Activated T-cell treated with anti-CD3 and anti-CD28 coated beads for 48 hours (primary cell): ENCODE results near the gene DPEP1.
"Not testable (repeated sequence)": the region's sequence is repeated elsewhere in the genome, so short reads cannot be mapped to it uniquely, and the experiment has no call there.

Experiments
- DNase-seq: peaks from one replicate; pipeline ENCODE4 v3.0.0-alpha.2; 2020; ENCODE audit warnings: low read depth

DPEP1 gene

GRCh38 chr16:89577055-89577759 lies 36.2 kb upstream of the DPEP1 start:
- no peak for DNase-seq

GRCh38 chr16:89579351-89579750 lies 34.1 kb upstream of the DPEP1 start:
- DNase-seq, result no peak

- no peak for DNase-seq
Measured at GRCh38 chr16:89581045-89581695, 32.3 kb upstream of the DPEP1 start.

- no peak for DNase-seq
Measured at GRCh38 chr16:89581861-89582563, 31.4 kb upstream of the DPEP1 start.

GRCh38 chr16:89582614-89583196 lies 30.7 kb upstream of the DPEP1 start:
- DNase-seq, result no peak

- DNase-seq, result no peak
Measured at GRCh38 chr16:89583197-89583894, 30.1 kb upstream of the DPEP1 start.

GRCh38 chr16:89583895-89584644 lies 29.4 kb upstream of the DPEP1 start:
- DNase-seq, result no peak

GRCh38 chr16:89584768-89585549 lies 28.5 kb upstream of the DPEP1 start:
- no peak for DNase-seq

- no peak for DNase-seq
Measured at GRCh38 chr16:89586218-89586617, 27.2 kb upstream of the DPEP1 start.

- DNase-seq, result no peak
Measured at GRCh38 chr16:89586853-89587252, 26.6 kb upstream of the DPEP1 start.

GRCh38 chr16:89587676-89588075 lies 25.8 kb upstream of the DPEP1 start:
- DNase-seq, result not testable (repeated sequence)

- no peak for DNase-seq
Measured at GRCh38 chr16:89588413-89589109, 24.9 kb upstream of the DPEP1 start.

- DNase-seq, result no peak
Measured at GRCh38 chr16:89589241-89589926, 24.1 kb upstream of the DPEP1 start.

- no peak for DNase-seq
Measured at GRCh38 chr16:89593841-89594240, 19.6 kb upstream of the DPEP1 start.

GRCh38 chr16:89595330-89596060 lies 17.9 kb upstream of the DPEP1 start:
- no peak for DNase-seq

- DNase-seq, result no peak
Measured at GRCh38 chr16:89596061-89596689, 17.3 kb upstream of the DPEP1 start.

GRCh38 chr16:89596957-89597649 lies 16.3 kb upstream of the DPEP1 start:
- no peak for DNase-seq

GRCh38 chr16:89598199-89598598 lies 15.2 kb upstream of the DPEP1 start:
- DNase-seq, result no peak
